Kasumi-1 (cell line): ENCODE measurements around the gene ZNF23.

ENCODE experiments used
- DNase-seq, 2 experiments: peaks; one replicate each; lab custom pipeline; 2025; lab: John Stamatoyannopoulos, UW

ZNF23 gene

DNA sequence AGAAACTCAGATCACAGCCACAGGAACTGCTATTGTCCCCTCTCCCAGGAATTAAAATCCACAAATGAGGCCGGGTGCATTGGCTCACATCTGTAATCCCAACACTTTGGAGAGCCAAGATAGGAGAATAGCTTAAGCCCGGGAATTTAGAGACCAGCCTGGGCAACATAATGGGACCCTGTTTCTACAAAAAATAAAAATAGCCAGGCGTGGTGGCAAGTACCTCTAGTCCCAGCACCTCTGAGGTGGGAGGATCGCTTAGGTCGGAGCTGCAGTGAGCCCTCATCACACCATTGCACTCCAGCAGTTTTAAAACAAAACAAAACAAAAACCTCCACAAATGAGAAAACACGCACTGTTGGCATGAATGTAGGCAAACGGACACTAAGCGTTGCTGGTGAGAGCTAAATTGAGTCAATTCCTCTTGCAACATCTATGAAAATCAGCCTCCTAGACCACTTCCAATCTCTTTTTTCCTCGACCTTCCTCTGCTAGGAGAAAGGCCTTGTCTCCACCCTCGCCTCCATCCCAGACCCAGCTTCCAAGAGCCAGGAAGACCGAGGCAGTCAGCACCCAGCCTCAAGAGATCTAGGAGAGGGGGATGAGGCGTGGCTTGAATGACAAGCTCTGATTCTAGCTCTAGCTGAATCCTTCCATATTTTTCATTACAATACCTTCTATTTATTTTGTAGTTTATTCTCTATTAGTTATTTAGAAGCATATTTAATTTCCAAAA lies 35.0 kb downstream of the ZNF23 start:
- no peak for DNase-seq

DNA sequence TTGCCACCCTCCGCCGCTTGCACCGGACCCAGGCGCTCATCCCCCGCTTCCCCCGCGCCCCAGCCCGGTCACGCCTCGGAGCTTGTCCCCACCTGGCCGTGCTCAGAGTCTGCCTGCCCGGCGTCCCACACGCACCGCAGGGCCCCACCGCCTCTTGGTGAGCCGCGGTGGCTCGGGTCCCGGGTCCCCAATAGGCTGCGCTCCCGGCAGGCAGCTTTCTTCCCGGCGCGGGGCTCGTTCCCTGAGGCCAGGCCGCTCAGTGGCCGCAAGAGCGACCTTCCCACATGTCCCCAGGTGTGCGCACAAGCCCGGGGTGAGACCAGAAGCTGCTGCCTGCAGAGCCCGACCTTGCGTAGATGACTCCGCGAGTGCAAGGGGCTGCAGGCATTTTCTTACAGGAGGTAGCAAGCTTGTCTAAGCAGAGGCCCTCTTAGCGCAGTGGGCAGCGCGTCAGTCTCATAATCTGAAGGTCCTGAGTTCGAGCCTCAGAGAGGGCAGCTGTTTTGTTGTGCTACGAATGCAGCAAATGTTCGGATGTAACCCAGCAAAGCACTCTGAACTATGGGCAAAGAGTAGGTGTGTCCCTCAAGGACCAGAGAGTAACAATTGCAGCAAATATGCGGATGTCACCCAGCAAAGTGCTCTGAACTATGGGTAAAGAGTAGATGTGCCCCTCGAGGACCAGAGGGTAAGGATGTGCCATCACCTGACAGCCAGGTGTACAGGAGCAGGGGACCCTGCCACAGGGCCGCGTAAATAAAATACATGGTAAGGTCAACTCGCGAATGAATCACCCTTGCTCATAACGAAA lies 35.8 kb downstream of the ZNF23 start:
- no peak for DNase-seq

DNA sequence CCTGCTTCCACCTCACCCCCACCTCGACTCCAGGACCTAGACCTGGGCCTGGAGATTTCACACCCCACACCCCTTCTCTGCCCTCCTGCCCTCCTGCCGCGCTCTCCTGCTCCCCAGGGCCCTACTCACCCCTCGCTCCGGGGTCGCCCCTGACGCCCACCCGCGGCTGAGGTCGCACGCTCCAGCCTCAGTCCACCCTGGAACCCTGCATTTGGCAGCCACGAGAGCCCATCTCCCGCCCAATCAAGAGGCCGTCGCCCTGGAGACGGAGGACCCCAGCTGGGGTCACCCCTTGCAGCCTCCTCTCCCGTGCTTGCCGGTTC lies 36.3 kb downstream of the ZNF23 start:
- no peak for DNase-seq

DNA sequence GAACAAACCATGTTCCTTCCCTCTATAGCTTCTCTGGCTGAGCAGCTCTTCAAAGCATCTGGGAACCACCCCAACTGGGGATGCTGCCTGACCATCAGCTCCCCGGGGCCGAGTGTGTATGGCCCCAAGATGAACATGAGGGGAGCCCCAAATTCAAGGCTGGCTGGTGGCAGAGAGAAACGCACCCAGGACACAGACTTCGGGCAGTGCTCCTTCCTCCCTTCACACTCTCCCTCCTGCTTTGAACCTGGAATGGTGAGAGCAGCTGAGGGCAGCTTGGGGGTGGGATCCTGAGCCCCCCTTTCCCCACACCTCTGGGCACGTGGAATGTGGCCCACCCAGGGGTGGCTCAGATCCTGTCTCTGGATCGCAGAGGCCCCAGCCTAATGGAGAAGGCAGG lies 37.4 kb downstream of the ZNF23 start:
- DNase-seq: no peak

DNA sequence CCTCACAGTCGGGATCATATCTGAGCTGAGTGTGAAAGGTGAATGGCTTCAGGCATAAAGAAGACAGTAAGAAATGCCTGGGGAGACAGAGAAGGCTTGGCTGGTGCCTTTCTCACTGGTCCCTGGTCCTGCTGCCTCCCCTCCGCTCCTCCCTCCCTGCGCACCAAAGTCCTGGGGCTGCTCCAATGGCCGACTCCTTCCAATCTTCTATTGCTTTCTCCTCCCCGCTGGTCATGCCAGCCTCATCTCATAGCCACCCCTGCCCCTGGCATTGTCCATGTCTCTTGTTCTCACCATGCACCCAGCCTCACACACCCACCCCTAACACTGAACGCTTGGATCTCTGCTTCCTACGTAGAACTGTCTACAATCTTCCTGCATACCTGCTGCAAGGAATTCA lies 38.2 kb downstream of the ZNF23 start:
- no peak for DNase-seq

DNA sequence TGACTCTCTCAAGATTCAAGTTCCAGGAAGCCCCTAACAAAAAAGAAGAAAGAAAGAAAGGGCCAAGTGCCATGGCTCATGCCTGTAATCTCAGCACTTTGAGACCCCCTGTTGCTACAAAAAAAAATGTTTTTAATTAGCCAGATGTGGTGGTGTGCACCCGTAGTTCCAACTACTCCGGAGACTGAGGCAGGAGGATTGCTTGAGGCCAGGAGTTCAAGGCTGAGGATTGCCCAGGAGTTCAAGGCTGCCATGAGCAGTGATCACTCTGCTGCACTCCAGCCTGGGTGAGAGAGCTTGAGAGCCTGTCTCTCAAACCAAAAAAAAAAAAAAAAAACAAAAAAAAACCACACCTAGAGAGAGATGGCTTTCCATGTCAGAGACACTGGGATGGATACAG lies 39.0 kb downstream of the ZNF23 start:
- DNase-seq: no peak

DNA sequence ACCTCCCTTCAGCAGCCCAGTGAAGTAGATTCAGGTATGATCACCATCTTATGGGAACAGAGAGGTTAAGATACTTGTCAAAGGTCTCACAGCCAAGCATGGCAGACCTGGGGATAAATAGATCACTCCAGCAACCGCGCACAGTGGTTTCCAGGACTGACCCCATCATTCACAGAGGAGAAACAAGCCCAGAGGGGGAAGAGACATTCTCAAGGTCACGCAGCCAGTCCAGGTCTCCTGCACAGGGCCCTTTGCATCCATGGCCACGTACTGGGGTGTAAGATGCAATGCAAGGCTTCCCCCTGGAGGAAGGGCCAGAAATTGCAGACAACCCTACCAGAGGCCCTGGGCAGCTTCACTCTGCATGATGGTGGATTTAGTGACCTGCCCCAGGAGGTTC lies 40.1 kb downstream of the ZNF23 start:
- peak; percentile 41 to 42 for DNase-seq

DNA sequence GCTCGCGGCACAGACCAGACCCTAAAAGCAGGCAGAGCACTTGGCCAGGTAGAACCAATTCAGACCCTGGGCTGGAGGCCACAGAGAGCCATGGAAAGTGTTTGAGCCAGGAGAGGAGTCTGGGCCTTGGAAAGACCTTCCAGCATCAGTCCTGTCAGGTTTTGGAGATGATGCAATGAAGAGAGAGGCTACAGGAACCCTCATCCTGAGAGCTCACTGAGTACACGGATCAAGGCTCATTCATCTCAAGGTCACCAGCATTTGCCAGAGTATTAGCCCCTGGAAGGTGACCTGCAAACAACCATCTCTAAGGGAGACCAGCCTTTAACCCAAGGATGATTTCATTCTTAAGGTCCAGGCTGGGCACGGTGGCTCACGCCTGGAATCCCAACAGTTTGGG lies 48.0 kb downstream of the ZNF23 start:
- DNase-seq: no peak

DNA sequence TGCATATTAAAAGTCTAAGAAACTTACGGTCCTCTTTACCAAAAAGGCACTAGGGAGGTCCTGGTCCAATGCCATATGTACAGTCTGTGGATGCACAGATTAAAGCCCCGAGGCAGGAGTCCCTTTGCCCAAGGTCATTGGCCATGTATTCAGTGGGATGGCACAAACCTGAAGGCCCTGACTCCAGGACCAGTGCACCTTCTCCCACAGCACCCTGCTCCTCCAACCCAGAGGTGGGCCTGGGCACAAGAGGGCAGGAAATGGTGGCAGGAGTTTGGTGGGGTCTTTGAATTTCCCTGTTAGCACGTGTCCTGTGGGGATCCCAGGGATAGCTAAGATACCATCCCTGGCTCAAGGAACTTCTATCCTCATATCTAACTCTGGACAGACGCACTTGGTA lies 48.7 kb downstream of the ZNF23 start:
- DNase-seq: no peak

DNA sequence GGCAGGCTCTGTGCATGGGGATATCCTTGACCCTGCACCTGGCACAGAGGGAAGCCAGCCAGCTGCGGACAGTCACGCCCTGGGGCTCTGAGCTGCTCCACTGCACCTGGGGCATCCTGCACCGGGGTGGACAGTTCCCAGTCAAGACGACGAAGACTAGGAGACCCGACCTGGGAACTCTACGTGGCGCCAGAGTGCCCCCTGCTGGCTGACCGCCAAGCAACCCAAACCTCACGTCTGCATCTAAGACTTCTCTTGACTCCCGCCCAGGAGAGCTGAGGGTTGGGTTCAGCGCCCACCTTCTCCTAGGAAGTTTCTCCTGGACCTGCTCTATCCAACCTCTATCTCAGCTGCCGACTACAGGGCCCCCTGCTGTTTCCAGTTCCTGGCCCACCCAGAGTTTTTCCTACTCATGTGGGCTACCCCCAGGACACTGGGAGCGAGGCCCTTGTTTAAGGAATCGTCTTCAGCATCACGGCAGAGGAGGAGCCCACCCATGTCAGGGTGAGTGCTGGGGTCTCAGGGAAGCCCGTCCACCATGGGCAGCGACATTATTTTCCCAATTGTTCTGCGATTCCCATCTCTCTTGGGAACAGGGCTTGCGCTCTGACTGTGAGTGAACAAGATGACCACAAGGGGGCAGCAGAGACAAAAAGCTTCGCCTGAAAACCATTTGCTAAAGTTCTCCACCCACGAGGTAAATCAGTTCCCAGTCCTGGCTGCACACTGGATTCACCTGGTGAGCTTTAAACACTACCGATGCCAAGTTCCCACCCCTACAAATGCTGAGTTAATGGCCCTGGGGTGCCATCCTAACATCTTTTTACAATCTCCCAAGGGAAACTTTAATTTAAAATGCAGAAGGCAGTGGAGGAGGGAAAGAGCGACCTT lies 49.5 kb downstream of the ZNF23 start:
- peak; percentile 47 to 63 for DNase-seq

DNA sequence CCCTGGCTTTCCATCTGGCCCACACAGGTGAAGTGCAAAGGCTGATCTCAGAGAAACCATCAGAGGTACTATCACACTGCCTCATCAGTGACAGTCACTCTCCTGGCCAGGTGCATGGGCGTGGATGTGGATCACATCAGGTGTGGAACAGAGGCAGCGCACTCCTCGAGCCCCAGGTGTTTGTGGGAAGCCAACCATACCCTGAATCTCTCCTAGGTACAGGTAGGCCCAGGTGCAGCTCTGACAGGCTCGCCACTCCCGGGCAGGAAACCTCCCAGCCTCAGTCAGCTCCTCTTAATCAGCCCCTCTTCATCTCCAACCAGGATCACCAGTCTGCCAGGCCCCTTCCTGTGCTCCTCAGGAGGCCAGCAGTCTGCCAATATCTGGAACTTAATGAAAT lies 51.9 kb downstream of the ZNF23 start:
- DNase-seq: no peak

DNA sequence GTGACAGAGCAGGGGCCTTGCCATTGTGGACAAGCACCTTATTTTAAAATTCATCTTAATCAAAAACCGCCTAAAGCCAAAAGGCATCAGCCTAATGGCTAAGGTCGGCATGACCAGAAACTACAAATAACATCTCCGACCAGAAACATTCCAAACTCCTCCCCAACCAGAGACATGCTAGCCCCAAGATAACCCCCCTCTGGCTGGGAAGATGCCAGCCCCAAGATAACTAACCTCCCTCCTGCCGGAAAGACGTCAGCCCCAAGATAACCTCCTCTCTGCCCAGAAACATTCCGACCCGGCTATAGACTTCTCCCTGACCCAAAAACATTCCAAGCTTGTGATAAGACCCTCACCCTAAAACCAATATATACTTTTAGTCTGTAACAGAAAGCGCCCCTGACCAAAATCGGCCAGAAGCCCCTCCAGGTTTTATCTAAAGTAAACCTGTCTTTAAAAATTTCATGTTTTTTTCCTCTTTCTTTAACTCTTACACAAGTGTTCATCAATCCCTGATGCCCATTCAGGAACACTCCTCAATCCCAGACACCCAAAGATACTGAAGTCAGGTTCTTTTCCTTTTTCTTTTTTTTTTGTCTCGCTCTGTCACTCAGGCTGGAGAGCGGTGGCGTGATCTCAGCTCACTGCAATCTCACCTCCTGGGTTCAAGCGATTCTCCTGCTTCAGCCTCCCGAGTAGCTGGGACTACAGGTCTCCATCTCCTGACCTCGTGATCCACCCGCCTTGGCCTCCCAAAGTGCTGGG lies 52.9 kb downstream of the ZNF23 start:
- DNase-seq: no peak

DNA sequence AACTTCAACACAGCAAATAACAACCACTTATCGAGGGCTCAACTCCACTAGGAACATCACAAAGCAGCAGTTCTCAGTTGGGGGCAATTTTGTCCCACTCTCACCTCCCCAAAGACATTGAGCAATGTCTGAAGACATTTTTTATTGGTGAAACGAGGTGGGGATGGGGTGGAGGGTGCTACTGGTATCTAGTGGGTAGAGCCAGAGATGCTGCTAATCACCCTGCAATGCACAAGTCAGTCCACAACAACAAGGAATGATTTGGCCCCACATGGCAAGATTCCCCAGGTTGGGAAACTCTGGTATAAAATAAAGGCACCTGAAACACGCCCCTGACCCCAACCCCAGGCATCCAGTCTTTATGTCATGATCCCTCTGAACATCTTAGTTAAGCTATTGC lies 53.5 kb downstream of the ZNF23 start:
- DNase-seq: no peak

DNA sequence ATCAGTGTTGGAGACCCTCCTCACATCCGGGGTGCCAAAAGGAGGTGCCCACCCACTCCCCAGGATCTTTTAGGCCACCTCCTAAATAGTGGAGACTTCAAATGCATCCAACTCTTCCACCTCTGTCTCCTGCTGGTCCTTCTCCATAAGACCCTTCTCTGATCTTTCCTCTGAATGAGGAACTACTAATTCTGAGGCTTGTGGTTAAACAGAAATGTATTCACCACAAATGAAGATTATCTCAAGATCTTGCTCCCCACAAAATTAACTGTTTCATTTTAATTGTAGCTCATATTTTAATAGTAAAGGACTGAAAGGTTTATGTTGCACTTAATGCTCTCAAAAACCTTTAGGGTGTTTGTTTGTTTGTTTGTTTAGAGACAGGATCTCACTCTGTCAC lies 54.3 kb downstream of the ZNF23 start:
- peak; percentile 40 to 57 for DNase-seq

DNA sequence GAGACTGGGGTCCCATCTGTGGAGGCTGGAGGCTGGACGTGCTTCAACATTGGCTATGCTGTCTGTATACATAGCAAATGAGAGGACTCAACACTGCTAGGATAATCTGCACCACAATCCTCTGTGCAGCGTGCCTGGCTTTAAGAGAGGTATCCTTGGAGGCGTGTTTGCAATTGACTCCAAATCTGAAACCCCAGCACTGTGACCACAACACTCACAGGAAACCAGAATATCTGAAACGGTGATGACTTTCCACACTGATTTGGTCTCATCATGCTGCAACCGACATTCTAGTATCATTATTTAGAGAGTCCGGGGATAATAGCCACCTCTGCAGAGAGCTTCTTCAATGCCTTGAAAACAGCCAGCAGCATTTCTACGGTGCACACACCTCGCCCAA lies 55.3 kb downstream of the ZNF23 start:
- DNase-seq: peak in 1 of 2 experiments; percentile 1

DNA sequence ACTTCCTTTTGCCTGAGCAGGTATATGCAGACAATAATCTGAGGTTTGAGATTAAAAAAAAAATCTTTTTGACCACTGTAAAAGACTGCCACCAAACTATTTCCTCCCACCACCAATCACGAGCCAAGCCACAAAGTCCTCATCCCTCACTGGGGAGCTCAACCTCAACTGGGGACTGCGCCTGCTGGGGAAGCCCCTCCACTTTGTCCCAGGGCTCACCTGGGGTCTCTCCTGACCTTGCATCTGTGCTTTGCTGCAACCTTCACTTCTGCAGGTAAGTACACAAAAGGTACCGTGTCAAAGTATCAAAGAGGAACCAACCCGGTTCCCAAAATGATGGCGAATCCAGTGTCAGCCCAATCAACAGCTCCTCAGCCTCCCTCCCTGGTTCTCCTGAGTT lies 55.7 kb downstream of the ZNF23 start:
- DNase-seq: no peak

DNA sequence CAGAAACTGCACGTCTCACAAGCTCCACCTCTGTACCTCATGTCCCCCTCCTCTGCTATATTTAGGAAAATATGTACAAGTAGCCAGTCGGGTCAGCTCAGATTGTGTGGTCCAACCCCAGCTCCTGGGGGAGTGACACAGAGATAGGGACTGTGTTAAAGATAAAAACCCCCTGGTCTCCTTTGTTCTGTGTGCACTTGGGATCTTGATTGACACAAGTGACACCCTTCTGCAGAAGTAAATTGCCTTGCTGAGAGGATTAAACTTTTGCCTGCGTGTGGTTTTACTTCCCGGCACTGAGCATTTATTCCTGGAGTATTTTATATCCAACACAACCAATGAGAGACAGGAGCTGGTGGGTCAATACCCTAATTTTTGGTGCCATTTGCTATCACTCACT lies 57.7 kb downstream of the ZNF23 start:
- DNase-seq: no peak

DNA sequence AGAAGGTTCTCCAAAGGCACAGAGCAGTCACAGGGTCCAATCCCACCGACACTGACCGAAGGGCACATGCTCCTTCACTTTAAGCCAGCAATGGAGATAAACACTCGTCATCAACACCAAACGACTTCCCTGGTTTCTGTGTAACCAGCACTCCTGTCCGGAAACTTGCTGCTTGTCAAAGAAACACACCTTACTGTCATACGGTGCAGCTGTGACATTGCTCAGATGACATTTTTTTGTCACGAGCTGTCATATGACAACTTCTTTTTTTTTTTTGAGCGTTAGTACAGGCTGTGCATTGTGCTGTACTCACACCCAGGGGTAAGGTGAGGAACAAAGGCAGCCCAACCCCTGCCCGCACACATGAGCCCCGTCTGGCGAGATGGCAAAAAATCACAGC lies 59.4 kb downstream of the ZNF23 start:
- no peak for DNase-seq

DNA sequence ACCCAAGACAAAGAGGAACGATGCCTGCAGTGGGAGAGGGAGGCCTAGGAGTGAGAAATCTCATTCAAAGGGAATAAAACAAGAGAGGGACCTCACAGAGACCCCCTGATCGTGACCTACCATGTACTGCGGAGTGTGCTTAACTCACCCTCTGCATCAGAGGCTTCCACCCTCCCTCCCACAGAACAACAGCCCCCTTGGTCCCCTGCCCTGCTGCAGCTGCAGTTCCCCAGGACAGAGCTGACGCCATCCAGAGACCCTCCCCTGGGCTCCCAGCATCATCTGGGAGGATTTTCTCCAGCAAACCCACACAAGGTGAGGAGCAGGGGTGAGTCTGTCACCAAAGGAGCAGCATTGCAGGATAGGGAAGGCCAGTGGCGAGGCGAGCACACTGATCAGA lies 60.0 kb downstream of the ZNF23 start:
- no peak for DNase-seq

DNA sequence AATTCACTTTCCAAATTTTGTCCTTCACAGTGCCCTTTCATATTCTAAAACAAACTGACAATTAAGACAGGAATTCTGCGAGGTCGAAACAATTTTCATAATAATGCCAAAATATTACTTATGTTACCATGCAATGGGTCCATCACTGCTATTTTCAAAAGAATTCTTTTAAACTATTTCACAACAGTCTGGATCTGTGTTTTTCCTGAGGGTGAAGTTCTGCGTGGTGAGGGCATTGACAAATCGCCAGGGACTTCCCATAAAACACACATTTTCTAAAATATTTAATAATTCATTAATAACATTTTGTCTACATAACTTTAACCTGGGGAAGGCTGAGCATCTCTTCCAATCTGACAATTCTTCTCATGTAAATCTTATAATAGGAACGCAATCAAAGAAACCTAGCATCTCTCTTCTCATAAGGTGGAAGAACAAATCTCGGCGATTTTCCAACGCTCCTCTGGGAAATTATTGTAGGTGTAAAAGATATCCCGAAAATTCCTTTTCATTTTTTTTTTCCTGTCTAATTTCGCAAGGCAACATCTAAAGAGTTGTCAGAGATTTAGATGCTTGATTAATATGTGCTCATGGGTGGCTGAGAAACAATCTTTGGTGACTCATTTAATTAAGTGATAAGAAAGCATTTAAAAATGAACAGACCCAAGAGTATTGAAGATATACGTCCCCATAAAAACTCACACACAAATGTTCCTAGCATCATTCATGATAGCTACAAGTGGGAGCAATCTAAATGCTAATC lies 62.1 kb downstream of the ZNF23 start:
- DNase-seq: no peak
